GM21390 (cell line): ENCODE measurements around the gene CAMK2B.

ENCODE experiments used
- ATAC-seq: cut with Tn5 transposase; IDR thresholded peaks from one replicate; pipeline ENCODE4 v1.9.1; 2021; ENCODE audit not compliant: unreplicated experiment

Gene CAMK2B

GRCh38 chr7:44309271-44310091, 15.9 kb downstream of the CAMK2B start:
- ATAC-seq: no peak

- ATAC-seq: no peak
These were observed 16.7 kb downstream of the CAMK2B start for GRCh38 chr7:44308596-44309270.

- no peak for ATAC-seq
These were observed 17.3 kb downstream of the CAMK2B start for GRCh38 chr7:44307905-44308595.

- no peak for ATAC-seq
These were observed 18.0 kb downstream of the CAMK2B start for GRCh38 chr7:44307301-44307900.

- ATAC-seq: no peak
These were observed 18.8 kb downstream of the CAMK2B start for GRCh38 chr7:44306606-44307005.

- no peak for ATAC-seq
These were observed 19.6 kb downstream of the CAMK2B start for GRCh38 chr7:44305564-44306507.

GRCh38 chr7:44294325-44295069, 30.9 kb downstream of the CAMK2B start:
- ATAC-seq: no peak

- no peak for ATAC-seq
These were observed 31.7 kb downstream of the CAMK2B start for GRCh38 chr7:44293561-44294324.

GRCh38 chr7:44292876-44293560, 32.4 kb downstream of the CAMK2B start:
- no peak for ATAC-seq

- no peak for ATAC-seq
These were observed 33.0 kb downstream of the CAMK2B start for GRCh38 chr7:44292420-44292817.

GRCh38 chr7:44291733-44292419, 33.5 kb downstream of the CAMK2B start:
- no peak for ATAC-seq

- ATAC-seq: no peak
These were observed 34.2 kb downstream of the CAMK2B start for GRCh38 chr7:44291066-44291732.

- ATAC-seq: no peak
These were observed 35.2 kb downstream of the CAMK2B start for GRCh38 chr7:44290252-44290620.

GRCh38 chr7:44289341-44290251, 35.8 kb downstream of the CAMK2B start:
- no peak for ATAC-seq

GRCh38 chr7:44288811-44289340, 36.5 kb downstream of the CAMK2B start:
- ATAC-seq: no peak

- no peak for ATAC-seq
These were observed 37.1 kb downstream of the CAMK2B start for GRCh38 chr7:44288381-44288685.
